K562 (cell line): ENCODE results near the gene FMO5. TPM values are rescaled to one million over a fixed set of nuclear protein-coding genes. Genes with fewer than 3 reads are reported as not detected.
A peak's percentile ranks its signal among the peaks of the same experiment; 100 is the strongest.

Experiments used
- ATAC-seq: fragments of 200-7000 bp; cut with Tn5 transposase; 3 replicates; pipeline ENCODE4 v1.9.1; 2020; ENCODE audit warnings: moderate library complexity
- BruUV-seq: library from RNA; stranded (reverse); fragments of 400-500 nt; replicated peaks from 2 replicates; lab custom pipeline; 2021; lab: Mats Ljungman, UMichigan
- CTCF ChIA-PET: fragments of 300-600 bp; formaldehyde crosslinking; extraction: SDS; loops from one replicate; lab custom pipeline; 2021; ENCODE audit warnings: low intra/inter-chr PET ratio; lab: Yijun Ruan, JAX
- POLR2A ChIA-PET: fragments of 300-600, 350-650 bp; sonication (Branson Sonifier 250); formaldehyde crosslinking; extraction: SDS; loops from one replicate; lab custom pipeline; 2021; ENCODE audit warnings: antibody characterized with exemption, inconsistent platforms; lab: Yijun Ruan, JAX
- DNase-seq, 4 experiments: peaks; one replicate each; pipeline versions ENCODE4 v3.0.0 to v3.0.0-alpha.2; 2011 to 2018; ENCODE audit warnings: low spot score in 3 of 4, mixed read lengths in 3 of 4; ENCODE audit errors: extremely low read depth in 1 of 4
- FAIRE-seq: peaks from 2 replicates; lab custom pipeline; 2011; peaks lifted over from hg19 to GRCh38; lab: Jason Lieb, UNC
- H2AFZ ChIP-seq: 2 replicates; pipeline ENCODE4 v1.6.0; 2011; ENCODE audit warnings: low read depth, low read length, control low read depth, inconsistent platforms
- H3K27ac ChIP-seq: fragments of 200-600 bp; 3 replicates; pipeline ENCODE4 v1.8.0; 2011; ENCODE audit warnings: low read depth, mild to moderate bottlenecking, control low read depth, inconsistent platforms, low read length, moderate library complexity, mixed read lengths; ENCODE audit errors: extremely low read depth
- H3K27me3 ChIP-seq, 2 experiments: fragments of 300-600 bp in 1 of 2; 2 replicates in 1 of 2; 3 replicates in 1 of 2; pipeline versions ENCODE4 v1.6.0 to v1.8.0; 2011; ENCODE audit warnings: inconsistent platforms in 2 of 2, low read length in 2 of 2, mild to moderate bottlenecking in 1 of 2, mixed read lengths in 1 of 2, moderate library complexity in 1 of 2; ENCODE audit not compliant: control insufficient read depth in 2 of 2, insufficient read depth in 2 of 2
- H3K36me3 ChIP-seq: fragments of 300-600 bp; 3 replicates; pipeline ENCODE4 v1.8.0; 2011; ENCODE audit warnings: mild to moderate bottlenecking, low read length, inconsistent platforms; ENCODE audit not compliant: control insufficient read depth, insufficient read depth
- H3K4me1 ChIP-seq, 2 experiments: fragments of 200-600 bp in 1 of 2; replicated peaks in 1 of 2; 2 replicates in 1 of 2; 3 replicates in 1 of 2; pipeline versions ENCODE4 v1.5.1 to v1.8.0; 2011; ENCODE audit warnings: inconsistent platforms in 2 of 2, low read length in 2 of 2, mild to moderate bottlenecking in 1 of 2, mixed read lengths in 1 of 2, moderate library complexity in 1 of 2; ENCODE audit not compliant: control insufficient read depth in 2 of 2, insufficient read depth in 2 of 2
- H3K4me2 ChIP-seq: 2 replicates; pipeline ENCODE4 v1.6.1; 2011; ENCODE audit warnings: low read length, control low read depth, inconsistent platforms, mixed read lengths; ENCODE audit not compliant: insufficient read depth
- H3K4me3 ChIP-seq: fragments of 200-600 bp; sonication (generic), shearing (Covaris generic); 2 replicates; pipeline ENCODE4 v1.5.1; 2016; ENCODE audit warnings: control low read depth, inconsistent platforms
- H3K79me2 ChIP-seq: fragments of 200-600 bp; 3 replicates; pipeline ENCODE4 v1.8.0; 2011; ENCODE audit warnings: low read length, inconsistent platforms; ENCODE audit not compliant: control insufficient read depth, insufficient read depth
- H3K9ac ChIP-seq, 2 experiments: 2 replicates each; pipeline versions ENCODE4 v1.6.0 to v1.6.1; 2011; ENCODE audit warnings: low read depth in 2 of 2, low read length in 2 of 2, control low read depth in 1 of 2, inconsistent platforms in 1 of 2, mild to moderate bottlenecking in 1 of 2, mixed read lengths in 1 of 2; ENCODE audit not compliant: insufficient read depth in 1 of 2
- H3K9me1 ChIP-seq: one replicate; pipeline ENCODE4 v1.6.0; 2011; ENCODE audit warnings: inconsistent platforms, mild to moderate bottlenecking, low read length, moderate library complexity; ENCODE audit not compliant: control insufficient read depth, insufficient read depth
- H3K9me3 ChIP-seq: replicated peaks from 2 replicates; pipeline ENCODE4 v1.5.1; 2011; ENCODE audit warnings: low read depth, low read length, inconsistent platforms; ENCODE audit not compliant: control insufficient read depth, insufficient read depth
- H4K20me1 ChIP-seq: replicated peaks from 2 replicates; pipeline ENCODE4 v1.6.1; 2011; ENCODE audit warnings: low read length, inconsistent platforms, mixed read lengths; ENCODE audit not compliant: control insufficient read depth, insufficient read depth
- CHAMP1 ChIP-seq: fragments of 450-650 bp; IDR thresholded peaks from 2 replicates; pipeline ENCODE4 v1.6.1; 2016; ENCODE audit warnings: mild to moderate bottlenecking
- CUX1 ChIP-seq: fragments of 200-800 bp; sonication (Bioruptor generic); IDR thresholded peaks from 2 replicates; pipeline ENCODE4 v1.6.1; 2016; ENCODE audit warnings: missing genetic modification characterization, missing compliant biosample characterization
- FOXM1 ChIP-seq, 2 experiments: fragments of 450-650 bp in 1 of 2; sonication (generic) in 1 of 2; formaldehyde crosslinking in 1 of 2; IDR thresholded peaks; 2 replicates each; pipeline versions ENCODE4 v1.6.1 to v1.9.0; 2017 to 2022; ENCODE audit warnings: low read depth in 2 of 2, mild to moderate bottlenecking in 2 of 2, missing genetic modification reagents in 1 of 2, moderate library complexity in 1 of 2
- HDAC2 ChIP-seq: fragments of 450-650 bp; IDR thresholded peaks from 2 replicates; pipeline ENCODE4 v1.6.1; 2016; ENCODE audit warnings: mild to moderate bottlenecking
- NBN ChIP-seq: fragments of 450-650 bp; IDR thresholded peaks from 2 replicates; pipeline ENCODE4 v1.6.1; 2016; ENCODE audit warnings: low read depth, mild to moderate bottlenecking
- NR2C2 ChIP-seq, 2 experiments: fragments of 200-800 bp in 1 of 2; sonication (Bioruptor generic) in 1 of 2; sonication (generic) in 1 of 2; formaldehyde crosslinking in 1 of 2; IDR thresholded peaks; 2 replicates each; pipeline versions ENCODE4 v1.6.1 to v1.8.0; 2016 to 2022; ENCODE audit warnings: mild to moderate bottlenecking in 1 of 2, missing compliant biosample characterization in 1 of 2, missing genetic modification characterization in 1 of 2, missing genetic modification reagents in 1 of 2
- SMARCA5 ChIP-seq: fragments of 450-650 bp; IDR thresholded peaks from 2 replicates; pipeline ENCODE4 v1.6.1; 2016
- TRIM24 ChIP-seq, 2 experiments: fragments of 450-650 bp; IDR thresholded peaks; 2 replicates each; pipeline ENCODE4 v1.6.1; 2016
- ZNF384 ChIP-seq: IDR thresholded peaks from 2 replicates; pipeline ENCODE4 v1.6.1; 2012; ENCODE audit warnings: low read depth, low read length, improper control_type of control experiment
- WGBS: fragments of 100-300 bp; shearing (Covaris generic); methylation state at CpG from one replicate; pipeline ENCODE4 v1.1.6; 2016; ENCODE audit warnings: low coverage, mixed read lengths; ENCODE audit not compliant: insufficient coverage; ENCODE audit errors: missing lambda C conversion rate; 5-methylcytosine and 5-hydroxymethylcytosine counted together
- in situ Hi-C: fragments of 300-500 bp; cut with MboI; formaldehyde crosslinking; loops from 4 replicates; pipeline ENCODE4 v1.15.0; 2018; ENCODE audit warnings: inconsistent platforms, mixed read lengths
- intact Hi-C: fragments of 100-400 bp; cut with micrococcal nuclease; formaldehyde crosslinking; loops from 2 replicates; pipeline ENCODE4 v1.14.2; 2022
- polyA plus RNA-seq, 8 experiments: library from polyadenylated mRNA; depleted of rRNA in 4 of 8; stranded (reverse) in 5 of 8; unstranded in 3 of 8; fragments of >200 nt; fragmentation: Nextera tagmentation in 2 of 8; fragmentation: Illumina TruSeq in 1 of 8; extraction: Ambion mirVana in 2 of 8; extraction: Trizol in 1 of 8; gene quantifications; 2 replicates each; pipeline versions ENCODE4 v1.2.1 to v1.2.3, GENCODE V29; 2011 to 2014; ENCODE audit warnings: inconsistent platforms in 1 of 8, missing spikeins in 1 of 8
- total RNA-seq, 7 experiments: library from RNA; depleted of rRNA in 6 of 7; stranded (reverse); fragments of >200 nt in 6 of 7; fragmentation: Illumina TruSeq in 2 of 7; extraction: Trizol in 2 of 7; gene quantifications; 2 replicates each; pipeline versions ENCODE4 v1.2.1 to v1.2.3, GENCODE V29; 2011 to 2021; ENCODE audit warnings: low replicate concordance in 1 of 7
- TF ChIP-seq, protein P1 (sequence below): sonication (generic); formaldehyde crosslinking; IDR thresholded peaks from 2 replicates; pipeline ENCODE4 v1.8.0; 2022; ENCODE audit warnings: missing genetic modification reagents, mild to moderate bottlenecking, borderline replicate concordance
- TF ChIP-seq, protein P2 (sequence below), 2 experiments: fragments of 450-650 bp in 1 of 2; sonication (generic) in 1 of 2; formaldehyde crosslinking in 1 of 2; IDR thresholded peaks in 1 of 2; conservative IDR thresholded peaks in 1 of 2; 2 replicates each; pipeline versions ENCODE4 v1.6.1 to v1.8.1; 2016 to 2023; ENCODE audit warnings: mild to moderate bottlenecking in 2 of 2, moderate library complexity in 2 of 2, inconsistent platforms in 1 of 2, missing genetic modification reagents in 1 of 2

FMO5 gene
- total and polyA plus RNA-seq, 9 of the 15 experiments (the other 6 are each of a cell fraction or from before 2014, with no cell fraction given) = 0.11 to 0.69 (median 0.19) TPM; not detected in 1

DNA sequence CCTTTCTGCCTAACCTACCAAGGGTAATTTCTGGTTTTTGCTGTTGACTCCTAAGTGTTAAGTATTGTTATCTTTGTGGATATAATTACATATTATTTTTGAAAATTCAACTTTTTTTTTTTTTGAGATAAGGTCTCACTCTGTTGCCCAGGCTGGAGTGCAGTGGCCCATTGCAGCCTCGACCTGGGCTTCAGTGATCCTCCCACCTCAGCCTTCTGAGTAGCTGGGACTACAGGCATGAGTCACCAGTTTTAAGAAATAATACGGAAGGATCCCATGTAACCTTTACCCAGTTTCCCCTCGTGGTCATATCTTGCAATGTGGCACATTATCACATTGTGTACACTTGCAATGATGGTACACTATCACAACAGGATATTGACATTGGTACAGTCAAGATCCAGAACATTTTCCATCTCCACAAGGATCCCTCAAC is 20.5 kb upstream of the FMO5 start:
- BruUV-seq = no TSS peak
- ATAC-seq = peak; percentile 37
- intact Hi-C loops = no loop called here
- TF ChIP-seq HDAC2 (peak; percentile 68), ZNF384 (peak; percentile 29; the same call in 1 of the 2 replicates), NR2C2 (CRISPR knock-in tag; IDR thresholded peaks at IDR 0.05) (no peak), NR2C2 (tag; IDR thresholded peaks at IDR 0.05) (peak; percentile 32; the same call in 1 of the 2 replicates), NBN (peak; percentile 39; the same call in 1 of the 2 replicates), CUX1 (CRISPR knock-in tag) (no peak), SMARCA5 (peak; percentile 74; the same call in 1 of the 2 replicates), TRIM24 (IDR thresholded peaks at IDR 0.05) (peak in 1 of 2 experiments; percentile 16; a peak in 1 of 4 replicates), CHAMP1 (peak; percentile 49; the same call in 1 of the 2 replicates), FOXM1 (IDR thresholded peaks at IDR 0.05; ENCODE audit: low read depth) (peak; percentile 37; the same call in 1 of the 2 replicates), FOXM1 (CRISPR knock-in tag; IDR thresholded peaks at IDR 0.05; ENCODE audit: low read depth) (no peak)
- TF ChIP-seq, protein P1, sequence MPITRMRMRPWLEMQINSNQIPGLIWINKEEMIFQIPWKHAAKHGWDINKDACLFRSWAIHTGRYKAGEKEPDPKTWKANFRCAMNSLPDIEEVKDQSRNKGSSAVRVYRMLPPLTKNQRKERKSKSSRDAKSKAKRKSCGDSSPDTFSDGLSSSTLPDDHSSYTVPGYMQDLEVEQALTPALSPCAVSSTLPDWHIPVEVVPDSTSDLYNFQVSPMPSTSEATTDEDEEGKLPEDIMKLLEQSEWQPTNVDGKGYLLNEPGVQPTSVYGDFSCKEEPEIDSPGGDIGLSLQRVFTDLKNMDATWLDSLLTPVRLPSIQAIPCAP (CRISPR knock-in tag) = no peak
- TF ChIP-seq, protein P2, sequence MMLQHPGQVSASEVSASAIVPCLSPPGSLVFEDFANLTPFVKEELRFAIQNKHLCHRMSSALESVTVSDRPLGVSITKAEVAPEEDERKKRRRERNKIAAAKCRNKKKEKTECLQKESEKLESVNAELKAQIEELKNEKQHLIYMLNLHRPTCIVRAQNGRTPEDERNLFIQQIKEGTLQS (IDR thresholded peaks at IDR 0.05) = peak; percentile 89
- TF ChIP-seq, protein P2 (CRISPR knock-in tag; conservative IDR thresholded peaks at IDR 0.05) = no peak

More for the DNA sequence above, 20.5 kb upstream of the FMO5 start:
- Histone ChIP-seq H2AFZ (peak overlapping the region; percentile 26; the same call in 1 of the 2 replicates), H4K20me1 (peaks cover 5% of the 10 kb centered on the region; the same call in 1 of the 2 replicates), H3K36me3 (peaks cover 14% of the 10 kb centered on the region; the same call in 1 of the 3 replicates), H3K9me1 (no peaks in the 10 kb centered on the region), H3K4me1 (peaks cover 11 to 32% of the 10 kb centered on the region in 2 experiments), H3K79me2 (peaks cover 81% of the 10 kb centered on the region), H3K4me2 (peak overlapping the region; percentile 86), H3K9ac (peak overlapping the region in 1 of 2 experiments; percentile 93; a peak in 2 of 4 replicates), H3K4me3 (peak overlapping the region; percentile 87), H3K9me3 (no peaks in the 10 kb centered on the region), H3K27ac (peak overlapping the region; percentile 86), H3K27me3 (no peaks in the 10 kb centered on the region)
- 3% methylated on average over 3 of the region's 3 CpGs for WGBS
- DNase-seq = peak; percentile 15 to 72 (median 27)
- POLR2A ChIA-PET = interaction anchor here (1.0 to 4.2 kb wide), 4 partner anchors 9 to 161 kb away, joined by 3 to 26 read pairs (median 4); no protein-coding TSS in a partner anchor
- CTCF ChIA-PET = no interaction called here
- peak; percentile 67 for FAIRE-seq
- in situ Hi-C loops = no loop called here
